LNCaP clone FGC (cell line): Measurements from ENCODE around the gene NATD1.

ENCODE experiments used
- DNase-seq: peaks from one replicate; pipeline ENCODE4 v3.0.0-alpha.2; 2011; ENCODE audit warnings: low read depth
- H3K4me3 ChIP-seq: 2 replicates; pipeline ENCODE4 v1.5.1; 2011; ENCODE audit warnings: mild to moderate bottlenecking, low read depth, low read length, control low read depth
- TF ChIP-seq, protein P1 (sequence below): IDR thresholded peaks from 2 replicates; pipeline ENCODE4 v1.5.1; 2012; ENCODE audit warnings: mild to moderate bottlenecking; ENCODE audit not compliant: control insufficient read depth, insufficient read depth; ENCODE audit errors: extremely low read depth

The NATD1 gene

DNA sequence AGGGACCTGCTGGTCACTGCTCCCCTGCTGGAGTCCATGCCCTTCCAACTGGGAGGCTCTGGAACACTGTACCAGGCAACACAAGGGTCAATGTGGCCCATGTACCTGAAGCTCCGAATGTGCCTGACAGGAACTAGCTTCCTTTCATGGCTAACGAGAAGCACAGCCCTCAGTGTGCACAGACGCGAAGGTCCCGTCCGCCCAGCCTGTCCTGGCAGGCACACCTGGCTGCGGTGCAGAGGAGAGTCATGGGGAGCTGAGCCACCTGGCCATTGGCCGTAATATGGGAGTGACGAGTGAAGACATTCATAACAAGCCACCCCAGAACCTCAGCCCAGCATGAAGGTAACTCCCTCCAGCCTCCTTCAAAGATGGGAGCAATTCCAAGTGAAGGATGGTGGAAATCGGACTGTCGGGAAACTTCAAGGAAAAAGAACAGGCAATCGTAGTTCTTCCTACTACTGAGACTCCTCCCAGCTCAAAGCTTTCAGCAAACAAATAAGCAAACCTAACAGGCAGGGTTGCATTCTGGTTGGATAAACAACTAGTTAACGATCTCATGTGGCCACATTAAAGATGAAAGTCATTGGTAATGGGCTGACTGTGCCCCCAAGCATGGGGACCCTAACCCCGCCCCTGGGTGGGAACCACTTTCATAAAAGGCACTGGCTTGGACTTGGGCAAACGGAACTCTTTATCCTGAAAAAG, 52.5 kb downstream of the NATD1 start:
- TF ChIP-seq, protein P1, sequence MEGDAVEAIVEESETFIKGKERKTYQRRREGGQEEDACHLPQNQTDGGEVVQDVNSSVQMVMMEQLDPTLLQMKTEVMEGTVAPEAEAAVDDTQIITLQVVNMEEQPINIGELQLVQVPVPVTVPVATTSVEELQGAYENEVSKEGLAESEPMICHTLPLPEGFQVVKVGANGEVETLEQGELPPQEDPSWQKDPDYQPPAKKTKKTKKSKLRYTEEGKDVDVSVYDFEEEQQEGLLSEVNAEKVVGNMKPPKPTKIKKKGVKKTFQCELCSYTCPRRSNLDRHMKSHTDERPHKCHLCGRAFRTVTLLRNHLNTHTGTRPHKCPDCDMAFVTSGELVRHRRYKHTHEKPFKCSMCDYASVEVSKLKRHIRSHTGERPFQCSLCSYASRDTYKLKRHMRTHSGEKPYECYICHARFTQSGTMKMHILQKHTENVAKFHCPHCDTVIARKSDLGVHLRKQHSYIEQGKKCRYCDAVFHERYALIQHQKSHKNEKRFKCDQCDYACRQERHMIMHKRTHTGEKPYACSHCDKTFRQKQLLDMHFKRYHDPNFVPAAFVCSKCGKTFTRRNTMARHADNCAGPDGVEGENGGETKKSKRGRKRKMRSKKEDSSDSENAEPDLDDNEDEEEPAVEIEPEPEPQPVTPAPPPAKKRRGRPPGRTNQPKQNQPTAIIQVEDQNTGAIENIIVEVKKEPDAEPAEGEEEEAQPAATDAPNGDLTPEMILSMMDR: no peak
- peak overlapping the region; percentile 33 for H3K4me3 ChIP-seq
- peak; percentile 72 for DNase-seq

DNA sequence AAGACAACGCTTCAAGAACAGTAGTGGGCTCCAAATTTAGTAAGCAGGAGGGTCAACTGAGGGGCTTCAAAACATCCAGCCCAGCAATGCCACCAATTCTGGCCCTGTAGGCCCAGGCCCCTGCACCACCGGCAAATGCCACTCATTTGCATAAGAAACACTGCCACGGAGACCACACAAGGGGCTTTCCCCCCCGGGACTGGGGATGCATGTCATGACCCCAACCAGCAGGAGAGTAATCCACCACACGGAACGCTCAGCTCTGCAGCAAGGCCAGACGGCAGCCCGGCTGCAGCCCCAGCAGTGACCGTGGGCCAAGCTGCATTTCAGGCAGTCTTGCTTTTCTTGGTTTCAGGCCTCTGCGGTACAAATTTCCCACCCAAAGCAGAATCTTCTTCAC, 53.4 kb downstream of the NATD1 start:
- TF ChIP-seq, protein P1: no peak
- H3K4me3 ChIP-seq: no peak overlapping the region
- DNase-seq: no peak

DNA sequence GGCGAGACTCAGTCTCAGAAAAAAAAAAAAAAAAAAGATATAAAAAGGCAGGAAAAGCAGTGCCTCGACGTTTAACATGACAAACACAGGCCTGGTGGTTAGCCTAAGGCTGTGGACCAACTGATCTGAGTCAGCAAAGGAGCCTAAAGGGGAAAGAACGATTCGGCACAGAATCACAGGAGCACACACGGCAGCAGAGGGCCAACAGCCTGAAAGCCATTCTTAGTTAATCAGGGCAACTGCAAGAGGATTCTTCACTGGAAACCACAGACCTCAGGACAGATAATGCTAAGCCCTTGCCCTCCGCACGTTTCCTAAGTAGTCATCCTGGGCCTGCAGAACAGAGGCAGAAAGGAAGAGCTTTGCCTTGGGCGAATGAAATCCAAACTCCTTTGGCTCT, 53.9 kb downstream of the NATD1 start:
- DNase-seq: no peak

DNA sequence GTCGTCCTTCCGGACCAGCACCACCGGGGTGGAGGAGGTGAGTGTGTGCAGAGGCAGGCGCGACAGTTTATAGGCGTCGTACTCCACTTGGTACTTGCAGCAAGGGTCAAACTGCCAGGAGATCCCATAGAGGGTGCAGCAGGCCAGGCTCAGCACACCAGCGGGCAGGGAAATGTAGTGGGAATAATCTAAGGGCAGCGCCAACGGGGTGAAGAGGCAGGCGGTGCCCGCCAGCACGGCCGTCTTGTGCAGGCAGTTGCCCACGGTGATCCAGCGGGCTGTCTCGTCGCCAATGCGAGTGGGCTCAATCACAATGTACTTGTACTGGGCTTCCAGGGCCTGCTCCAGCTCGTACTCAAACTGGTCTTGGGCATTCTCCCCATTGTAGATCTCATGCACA, 54.8 kb downstream of the NATD1 start:
- DNase-seq: no peak
- TF ChIP-seq, protein P1: no peak
- H3K4me3 ChIP-seq: no peak overlapping the region

More for the DNA sequence above, 53.9 kb downstream of the NATD1 start:
- TF ChIP-seq, protein P1: no peak
- no peak overlapping the region for H3K4me3 ChIP-seq

DNA sequence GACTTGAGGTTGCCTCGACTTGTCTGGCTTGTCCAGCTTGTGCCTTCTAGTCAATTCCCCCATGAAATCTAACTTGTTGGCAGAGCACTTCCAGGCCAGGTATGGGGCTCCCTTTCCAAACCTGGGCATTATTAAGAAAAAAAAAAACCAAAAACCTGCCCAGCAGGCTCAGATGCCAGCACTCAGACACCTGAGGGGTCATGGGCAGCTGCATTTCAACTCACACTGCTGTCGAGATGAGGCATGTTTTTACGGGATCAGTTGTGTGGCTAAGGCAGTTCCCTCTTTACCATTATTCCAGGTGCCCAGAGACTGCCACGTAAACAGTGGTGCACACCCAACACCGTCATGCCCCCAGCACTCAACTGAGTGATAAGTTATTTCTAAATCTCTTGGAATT, 57.1 kb downstream of the NATD1 start:
- no peak overlapping the region for H3K4me3 ChIP-seq
- no peak for DNase-seq
- TF ChIP-seq, protein P1: no peak

DNA sequence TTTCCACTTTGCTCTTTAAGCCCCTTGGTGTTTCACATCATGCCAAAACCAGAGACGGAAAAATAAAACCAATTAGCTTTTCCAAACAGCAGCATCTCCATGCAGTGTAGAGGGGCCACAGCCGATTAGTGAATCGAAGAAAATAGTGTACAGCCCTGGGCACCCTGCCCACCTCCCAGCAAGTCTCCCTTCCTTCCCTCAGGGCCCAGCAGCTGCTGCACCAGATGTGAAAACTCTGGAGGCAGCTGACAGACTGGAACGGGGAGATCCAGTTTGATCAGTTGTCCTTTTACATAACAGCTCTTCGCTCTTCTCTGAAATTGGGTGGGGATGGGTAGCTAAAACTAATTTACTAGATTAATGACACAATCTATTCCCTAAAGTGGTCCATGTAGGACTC, 58.5 kb downstream of the NATD1 start:
- TF ChIP-seq, protein P1: no peak
- H3K4me3 ChIP-seq: no peak overlapping the region
- no peak for DNase-seq

DNA sequence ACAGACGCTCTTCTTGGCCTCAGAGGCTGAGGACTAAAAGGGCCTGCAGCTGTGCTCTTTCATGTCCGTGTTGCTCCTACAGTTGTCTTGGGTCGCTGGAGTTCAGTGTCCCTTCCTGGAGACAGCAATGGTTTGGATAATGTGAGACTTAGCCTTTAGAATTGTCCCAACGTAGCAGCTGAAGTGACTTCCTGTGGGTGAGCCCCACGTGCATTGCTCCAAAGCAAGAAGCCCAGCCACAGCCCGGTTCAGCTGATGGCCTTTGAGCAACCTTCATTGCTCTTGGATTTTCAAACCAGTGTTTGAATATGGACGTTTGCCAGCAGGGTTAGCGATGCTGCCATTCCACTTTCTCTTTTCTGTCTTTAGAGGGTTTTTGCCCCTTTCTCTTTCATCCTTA, 59.0 kb downstream of the NATD1 start:
- DNase-seq: no peak
- TF ChIP-seq, protein P1: no peak
- no peak overlapping the region for H3K4me3 ChIP-seq
